ENCODE data around the gene PARP14.
A peak's percentile ranks its signal among the peaks of the same experiment; 100 is the strongest.
"Not testable (repeated sequence)": the region's sequence is repeated elsewhere in the genome, so short reads cannot be mapped to it uniquely, and the experiment has no call there.

Gene PARP14

GRCh38 chr3:122680475-122681283 is at the start of gene PARP14:
TSS of gene PARP14 (plus strand) at chr3:122680839. CDS start at chr3:122680884, 45 bp downstream.
- no peaks in the 10 kb centered on the region for H3K9me3 ChIP-seq (ENCODE audit: low read length)
- peak within 1 kb of the TSS; percentile 49 for H3K4me3 ChIP-seq (ENCODE audit: low read length)
- peaks cover 4% of the 10 kb centered on the region for H3K4me1 ChIP-seq (ENCODE audit: insufficient read depth, low read length)
- H3K27me3 ChIP-seq (ENCODE audit: insufficient read depth, low read length): peaks cover 5% of the 10 kb centered on the region
- H3K36me3 ChIP-seq (ENCODE audit: insufficient read depth, low read length): no peaks in the 10 kb centered on the region
- peak within 1 kb of the TSS; percentile 38 for H2AFZ ChIP-seq (ENCODE audit: low read depth, low read length)

- no peak overlapping the region for H2AFZ ChIP-seq (ENCODE audit: low read depth, low read length)
- H3K4me1 ChIP-seq (ENCODE audit: insufficient read depth, low read length): no peaks in the 10 kb centered on the region
- no peaks in the 10 kb centered on the region for H3K27me3 ChIP-seq (ENCODE audit: insufficient read depth, low read length)
- no peaks in the 10 kb centered on the region for H3K9me3 ChIP-seq (ENCODE audit: low read length)
- no peaks in the 10 kb centered on the region for H3K36me3 ChIP-seq (ENCODE audit: insufficient read depth, low read length)
- H3K4me3 ChIP-seq (ENCODE audit: low read length): no peak overlapping the region
Observed at GRCh38 chr3:122635789-122636188, 44.9 kb upstream of the PARP14 start.

GRCh38 chr3:122636697-122637096 is 43.9 kb upstream of the PARP14 start:
- no peak overlapping the region for H3K4me3 ChIP-seq (ENCODE audit: low read length)
- H3K9me3 ChIP-seq (ENCODE audit: low read length): no peaks in the 10 kb centered on the region
- no peaks in the 10 kb centered on the region for H3K36me3 ChIP-seq (ENCODE audit: insufficient read depth, low read length)
- H2AFZ ChIP-seq (ENCODE audit: low read depth, low read length): no peak overlapping the region
- H3K4me1 ChIP-seq (ENCODE audit: insufficient read depth, low read length): no peaks in the 10 kb centered on the region
- H3K27me3 ChIP-seq (ENCODE audit: insufficient read depth, low read length): no peaks in the 10 kb centered on the region

GRCh38 chr3:122640437-122640999 is 40.1 kb upstream of the PARP14 start:
- Histone ChIP-seq H3K36me3 (ENCODE audit: insufficient read depth, low read length) (no peaks in the 10 kb centered on the region), H2AFZ (ENCODE audit: low read depth, low read length) (no peak overlapping the region), H3K27me3 (ENCODE audit: insufficient read depth, low read length) (no peaks in the 10 kb centered on the region), H3K9me3 (ENCODE audit: low read length) (no peaks in the 10 kb centered on the region), H3K4me3 (ENCODE audit: low read length) (no peak overlapping the region), H3K4me1 (ENCODE audit: insufficient read depth, low read length) (no peaks in the 10 kb centered on the region)

GRCh38 chr3:122642935-122643334 is 37.7 kb upstream of the PARP14 start:
- no peak overlapping the region for H2AFZ ChIP-seq (ENCODE audit: low read depth, low read length)
- no peaks in the 10 kb centered on the region for H3K36me3 ChIP-seq (ENCODE audit: insufficient read depth, low read length)
- no peaks in the 10 kb centered on the region for H3K27me3 ChIP-seq (ENCODE audit: insufficient read depth, low read length)
- no peaks in the 10 kb centered on the region for H3K4me1 ChIP-seq (ENCODE audit: insufficient read depth, low read length)
- H3K4me3 ChIP-seq (ENCODE audit: low read length): no peak overlapping the region
- no peaks in the 10 kb centered on the region for H3K9me3 ChIP-seq (ENCODE audit: low read length)

GRCh38 chr3:122646146-122646988 is 34.3 kb upstream of the PARP14 start:
- no peak overlapping the region for H3K4me3 ChIP-seq (ENCODE audit: low read length)
- no peak overlapping the region for H2AFZ ChIP-seq (ENCODE audit: low read depth, low read length)
- H3K4me1 ChIP-seq (ENCODE audit: insufficient read depth, low read length): no peaks in the 10 kb centered on the region
- no peaks in the 10 kb centered on the region for H3K9me3 ChIP-seq (ENCODE audit: low read length)
- H3K27me3 ChIP-seq (ENCODE audit: insufficient read depth, low read length): no peaks in the 10 kb centered on the region
- no peaks in the 10 kb centered on the region for H3K36me3 ChIP-seq (ENCODE audit: insufficient read depth, low read length)

- peak overlapping the region; percentile 37 for H2AFZ ChIP-seq (ENCODE audit: low read depth, low read length)
- not testable (repeated sequence) for H3K9me3 ChIP-seq (ENCODE audit: low read length); H3K27me3 ChIP-seq (ENCODE audit: insufficient read depth, low read length); H3K4me1 ChIP-seq (ENCODE audit: insufficient read depth, low read length); H3K36me3 ChIP-seq (ENCODE audit: insufficient read depth, low read length)
- H3K4me3 ChIP-seq (ENCODE audit: low read length): peak overlapping the region; percentile 28
Observed at GRCh38 chr3:122651233-122651907, 29.3 kb upstream of the PARP14 start.

- not testable (repeated sequence) for H2AFZ ChIP-seq (ENCODE audit: low read depth, low read length); H3K9me3 ChIP-seq (ENCODE audit: low read length); H3K4me1 ChIP-seq (ENCODE audit: insufficient read depth, low read length); H3K4me3 ChIP-seq (ENCODE audit: low read length); H3K27me3 ChIP-seq (ENCODE audit: insufficient read depth, low read length); H3K36me3 ChIP-seq (ENCODE audit: insufficient read depth, low read length)
Observed at GRCh38 chr3:122651962-122652361, 28.7 kb upstream of the PARP14 start.

GRCh38 chr3:122658336-122658735 is 22.3 kb upstream of the PARP14 start:
- H3K4me1 ChIP-seq (ENCODE audit: insufficient read depth, low read length); H3K9me3 ChIP-seq (ENCODE audit: low read length); H3K4me3 ChIP-seq (ENCODE audit: low read length); H3K27me3 ChIP-seq (ENCODE audit: insufficient read depth, low read length); H3K36me3 ChIP-seq (ENCODE audit: insufficient read depth, low read length); H2AFZ ChIP-seq (ENCODE audit: low read depth, low read length): not testable (repeated sequence)

- H3K9me3 ChIP-seq (ENCODE audit: low read length): peaks cover 5% of the 10 kb centered on the region
- no peak overlapping the region for H2AFZ ChIP-seq (ENCODE audit: low read depth, low read length)
- H3K36me3 ChIP-seq (ENCODE audit: insufficient read depth, low read length): no peaks in the 10 kb centered on the region
- H3K4me1 ChIP-seq (ENCODE audit: insufficient read depth, low read length): no peaks in the 10 kb centered on the region
- no peak overlapping the region for H3K4me3 ChIP-seq (ENCODE audit: low read length)
- H3K27me3 ChIP-seq (ENCODE audit: insufficient read depth, low read length): no peaks in the 10 kb centered on the region
Observed at GRCh38 chr3:122660297-122660974, 20.2 kb upstream of the PARP14 start.

- H3K27me3 ChIP-seq (ENCODE audit: insufficient read depth, low read length): no peaks in the 10 kb centered on the region
- H3K4me1 ChIP-seq (ENCODE audit: insufficient read depth, low read length): no peaks in the 10 kb centered on the region
Observed at GRCh38 chr3:122661633-122662032, 19.0 kb upstream of the PARP14 start.

GRCh38 chr3:122662505-122662904 is 18.1 kb upstream of the PARP14 start:
- no peak overlapping the region for H3K4me3 ChIP-seq (ENCODE audit: low read length)
- H3K9me3 ChIP-seq (ENCODE audit: low read length): peaks cover 5% of the 10 kb centered on the region

More at GRCh38 chr3:122661633-122662032, 19.0 kb upstream of the PARP14 start:
- Histone ChIP-seq H3K9me3 (ENCODE audit: low read length) (peaks cover 5% of the 10 kb centered on the region), H2AFZ (ENCODE audit: low read depth, low read length) (no peak overlapping the region), H3K4me3 (ENCODE audit: low read length) (no peak overlapping the region), H3K36me3 (ENCODE audit: insufficient read depth, low read length) (no peaks in the 10 kb centered on the region)

More at GRCh38 chr3:122662505-122662904, 18.1 kb upstream of the PARP14 start:
- Histone ChIP-seq H2AFZ (ENCODE audit: low read depth, low read length) (no peak overlapping the region), H3K27me3 (ENCODE audit: insufficient read depth, low read length) (no peaks in the 10 kb centered on the region), H3K36me3 (ENCODE audit: insufficient read depth, low read length) (no peaks in the 10 kb centered on the region), H3K4me1 (ENCODE audit: insufficient read depth, low read length) (no peaks in the 10 kb centered on the region)

Measured in neuron (in vitro differentiated cells).